Cardiac muscle cell (in vitro differentiated cells and primary cell): ENCODE measurements around the gene MTG1. TPM values are rescaled to one million over a fixed set of nuclear protein-coding genes. Genes with fewer than 3 reads are reported as not detected.
"Not testable (repeated sequence)": the region's sequence is repeated elsewhere in the genome, so short reads cannot be mapped to it uniquely, and the experiment has no call there.

ENCODE experiments used
- DNase-seq, 2 donors: peaks; one replicate each; pipeline versions ENCODE4 v3.0.0 to v3.0.0-alpha.2; 2010 to 2017; ENCODE audit warnings: low read depth in 1 of 2, low spot score in 1 of 2
- H3K27ac ChIP-seq: fragments of 200-600 bp; sonication (generic); 2 replicates; pipeline ENCODE4 v1.5.1; 2016
- H3K27me3 ChIP-seq: fragments of 200-600 bp; sonication (generic); 2 replicates; pipeline ENCODE4 v1.6.0; 2016; ENCODE audit warnings: control low read depth
- H3K36me3 ChIP-seq: fragments of 200-600 bp; sonication (generic); 2 replicates; pipeline ENCODE4 v1.5.1; 2016; ENCODE audit warnings: control low read depth
- H3K4me1 ChIP-seq: fragments of 200-600 bp; sonication (generic); 2 replicates; pipeline ENCODE4 v1.8.1; 2017; ENCODE audit warnings: low read depth, mild to moderate bottlenecking, mixed run types
- H3K4me3 ChIP-seq: fragments of 200-600 bp; sonication (generic); 2 replicates; pipeline ENCODE4 v1.5.1; 2016; ENCODE audit warnings: mild to moderate bottlenecking
- H3K9me3 ChIP-seq: fragments of 200-600 bp; sonication (generic); 2 replicates; pipeline ENCODE4 v1.5.1; 2017; ENCODE audit warnings: low read depth, mild to moderate bottlenecking, control low read depth
- CTCF ChIP-seq: IDR thresholded peaks from 2 replicates; pipeline ENCODE4 v1.5.1; 2012; ENCODE audit warnings: low read depth, mild to moderate bottlenecking, low read length
- polyA plus RNA-seq: library from polyadenylated mRNA; unstranded; fragments of >200 nt; fragmentation: Nextera tagmentation; extraction: Ambion mirVana; gene quantifications from 2 replicates; pipeline ENCODE4 v1.2.1, GENCODE V29; 2016
- total RNA-seq: library from RNA; depleted of rRNA; stranded (reverse); fragments of >200 nt; gene quantifications from 2 replicates; pipeline ENCODE4 v1.2.3, GENCODE V29; 2016

Gene MTG1
- total and polyA plus RNA-seq, 2 experiments from 2014 or later: 35.3 to 123 TPM

- TF ChIP-seq CTCF: no peak
- H3K9me3 ChIP-seq: no peaks in the 10 kb centered on the region
- DNase-seq: no peak
Observed at GRCh38 chr10:133439517-133440461, 45.8 kb downstream of the MTG1 start.

GRCh38 chr10:133440633-133441285 is 46.8 kb downstream of the MTG1 start:
- no peak for DNase-seq
- H3K36me3 ChIP-seq: no peaks in the 10 kb centered on the region
- no peaks in the 10 kb centered on the region for H3K27me3 ChIP-seq
- no peaks in the 10 kb centered on the region for H3K9me3 ChIP-seq
- no peaks in the 10 kb centered on the region for H3K4me1 ChIP-seq
- no peak overlapping the region for H3K4me3 ChIP-seq
- H3K27ac ChIP-seq: no peak overlapping the region
- no peak for TF ChIP-seq CTCF

More at GRCh38 chr10:133439517-133440461, 45.8 kb downstream of the MTG1 start:
- H3K27me3 ChIP-seq: no peaks in the 10 kb centered on the region
- no peaks in the 10 kb centered on the region for H3K36me3 ChIP-seq
- H3K27ac ChIP-seq: no peak overlapping the region
- H3K4me3 ChIP-seq: no peak overlapping the region
- no peaks in the 10 kb centered on the region for H3K4me1 ChIP-seq

GRCh38 chr10:133441356-133441755 is 47.4 kb downstream of the MTG1 start:
- H3K27me3 ChIP-seq, H3K36me3 ChIP-seq, H3K27ac ChIP-seq, H3K9me3 ChIP-seq, H3K4me3 ChIP-seq, DNase-seq, H3K4me1 ChIP-seq: not testable (repeated sequence)

- TF ChIP-seq CTCF: no peak
- Histone ChIP-seq H3K27ac (no peak overlapping the region), H3K4me3 (no peak overlapping the region), H3K36me3 (no peaks in the 10 kb centered on the region), H3K9me3 (no peaks in the 10 kb centered on the region), H3K4me1 (no peaks in the 10 kb centered on the region), H3K27me3 (no peaks in the 10 kb centered on the region)
- no peak for DNase-seq
Observed at GRCh38 chr10:133441780-133442179, 47.8 kb downstream of the MTG1 start.

GRCh38 chr10:133442191-133442966 is 48.4 kb downstream of the MTG1 start:
- TF ChIP-seq CTCF: no peak
- H3K27me3 ChIP-seq: no peaks in the 10 kb centered on the region
- no peak overlapping the region for H3K4me3 ChIP-seq
- H3K9me3 ChIP-seq: no peaks in the 10 kb centered on the region
- H3K4me1 ChIP-seq: no peaks in the 10 kb centered on the region
- H3K36me3 ChIP-seq: no peaks in the 10 kb centered on the region
- H3K27ac ChIP-seq: no peak overlapping the region
- DNase-seq: no peak
